HFF-Myc (cell line): ENCODE results near the gene ZNF358.

ENCODE experiments used
- DNase-seq: peaks from one replicate; pipeline ENCODE4 v3.0.0-alpha.2; 2011; ENCODE audit warnings: low read depth; ENCODE audit errors: extremely low read depth
- H3K4me3 ChIP-seq: replicated peaks from 2 replicates; pipeline ENCODE4 v1.5.1; 2011; ENCODE audit warnings: low read depth, mild to moderate bottlenecking, control low read depth, low read length
- CTCF ChIP-seq: IDR thresholded peaks from 2 replicates; pipeline ENCODE4 v1.5.1; 2012; ENCODE audit warnings: mild to moderate bottlenecking, low read depth, low read length, control low read depth; ENCODE audit errors: missing control alignments

The ZNF358 gene

GRCh38 chr19:7556696-7557315 is 40.9 kb downstream of the ZNF358 start:
- no peak overlapping the region for H3K4me3 ChIP-seq
- TF ChIP-seq CTCF: no peak
- DNase-seq: no peak

GRCh38 chr19:7558667-7559066 is 42.8 kb downstream of the ZNF358 start:
- no peak for TF ChIP-seq CTCF
- no peak for DNase-seq
- H3K4me3 ChIP-seq: no peak overlapping the region

GRCh38 chr19:7559102-7559501 is 43.2 kb downstream of the ZNF358 start:
- no peak overlapping the region for H3K4me3 ChIP-seq
- DNase-seq: no peak
- no peak for TF ChIP-seq CTCF

- no peak for DNase-seq
- no peak for TF ChIP-seq CTCF
- H3K4me3 ChIP-seq: no peak overlapping the region
Observed at GRCh38 chr19:7560255-7560654, 44.4 kb downstream of the ZNF358 start.

GRCh38 chr19:7561325-7561724 is 45.4 kb downstream of the ZNF358 start:
- no peak for TF ChIP-seq CTCF
- no peak for DNase-seq
- H3K4me3 ChIP-seq: no peak overlapping the region

- no peak overlapping the region for H3K4me3 ChIP-seq
- no peak for TF ChIP-seq CTCF
- DNase-seq: no peak
Observed at GRCh38 chr19:7562646-7563393, 46.9 kb downstream of the ZNF358 start.
